Astrocyte of the spinal cord (primary cell): ENCODE measurements around the gene IMPDH1.

Experiments
- DNase-seq: peaks from one replicate; pipeline ENCODE4 v3.0.0; 2011; ENCODE audit warnings: low read depth, low spot score
- H3K4me3 ChIP-seq: 2 replicates; pipeline ENCODE4 v1.5.1; 2011; ENCODE audit warnings: low read depth, mild to moderate bottlenecking, low read length, moderate library complexity
- CTCF ChIP-seq: IDR thresholded peaks from 2 replicates; pipeline ENCODE4 v1.5.1; 2012; ENCODE audit warnings: low read depth, mild to moderate bottlenecking, low read length, inconsistent platforms
- in situ Hi-C: cut with HindIII; loops from 2 replicates; pipeline ENCODE4 v1.10.0; 2017; ENCODE audit warnings: low sequenced_read_pairs

The IMPDH1 gene

GRCh38 chr7:128394904-128395496 is 14.8 kb downstream of the IMPDH1 start:
- in situ Hi-C loops, result no loop called here
- TF ChIP-seq CTCF, result no peak
- no peak overlapping the region for H3K4me3 ChIP-seq
- DNase-seq, result no peak

- in situ Hi-C loops, result no loop called here
- no peak for TF ChIP-seq CTCF
- H3K4me3 ChIP-seq, result no peak overlapping the region
- DNase-seq, result no peak
Measured at GRCh38 chr7:128393526-128394330, 16.1 kb downstream of the IMPDH1 start.

GRCh38 chr7:128392446-128393327 is 17.1 kb downstream of the IMPDH1 start:
- no peak for DNase-seq
- H3K4me3 ChIP-seq, result no peak overlapping the region
- in situ Hi-C loops, result no loop called here
- no peak for TF ChIP-seq CTCF

- in situ Hi-C loops, result no loop called here
- H3K4me3 ChIP-seq, result no peak overlapping the region
- TF ChIP-seq CTCF, result no peak
- DNase-seq, result no peak
Measured at GRCh38 chr7:128391805-128392204, 18.0 kb downstream of the IMPDH1 start.

- in situ Hi-C loops, result no loop called here
- no peak for DNase-seq
Measured at GRCh38 chr7:128390871-128391565, 18.8 kb downstream of the IMPDH1 start.

More at GRCh38 chr7:128390871-128391565, 18.8 kb downstream of the IMPDH1 start:
- no peak for TF ChIP-seq CTCF
- H3K4me3 ChIP-seq, result no peak overlapping the region
